Measurements from ENCODE around the gene TMEM183A. TPM values are rescaled to one million over a fixed set of nuclear protein-coding genes. Genes with fewer than 3 reads are reported as not detected.

The TMEM183A gene
- total and polyA plus RNA-seq, 7 donors = 71.7 to 108 (median 79.9) TPM

- WGBS, 2 donors = 11% methylated on average over 46 of the region's 46 CpGs
- Histone ChIP-seq H3K27me3 (peaks cover 0 to 3% (median 0%) of the 10 kb centered on the region in 3 donors), H3K9me3 (no peaks in the 10 kb centered on the region), H3K36me3 (peaks cover 3 to 23% (median 6%) of the 10 kb centered on the region in 4 donors), H3K4me1 (peaks cover 0 to 31% (median 18%) of the 10 kb centered on the region in 4 donors), H3K4me3 (peak overlapping the region; percentile 34 to 61 (median 50)), H3K27ac (peak overlapping the region in 3 of 4 donors; percentile 54 to 75 (median 68))
- intact Hi-C loops (cut with DNase I) = loop anchor here (5.0 kb wide), 1 partner anchor 65 kb away; no protein-coding TSS in a partner anchor
- TF ChIP-seq EP300 (IDR thresholded peaks at IDR 0.05) (no peak), POLR2A (IDR thresholded peaks at IDR 0.05) (no peak)
- DNase-seq = no peak
These were observed 19.8 kb downstream of the TMEM183A start for GRCh38 chr1:203026666-203027663.

DNA sequence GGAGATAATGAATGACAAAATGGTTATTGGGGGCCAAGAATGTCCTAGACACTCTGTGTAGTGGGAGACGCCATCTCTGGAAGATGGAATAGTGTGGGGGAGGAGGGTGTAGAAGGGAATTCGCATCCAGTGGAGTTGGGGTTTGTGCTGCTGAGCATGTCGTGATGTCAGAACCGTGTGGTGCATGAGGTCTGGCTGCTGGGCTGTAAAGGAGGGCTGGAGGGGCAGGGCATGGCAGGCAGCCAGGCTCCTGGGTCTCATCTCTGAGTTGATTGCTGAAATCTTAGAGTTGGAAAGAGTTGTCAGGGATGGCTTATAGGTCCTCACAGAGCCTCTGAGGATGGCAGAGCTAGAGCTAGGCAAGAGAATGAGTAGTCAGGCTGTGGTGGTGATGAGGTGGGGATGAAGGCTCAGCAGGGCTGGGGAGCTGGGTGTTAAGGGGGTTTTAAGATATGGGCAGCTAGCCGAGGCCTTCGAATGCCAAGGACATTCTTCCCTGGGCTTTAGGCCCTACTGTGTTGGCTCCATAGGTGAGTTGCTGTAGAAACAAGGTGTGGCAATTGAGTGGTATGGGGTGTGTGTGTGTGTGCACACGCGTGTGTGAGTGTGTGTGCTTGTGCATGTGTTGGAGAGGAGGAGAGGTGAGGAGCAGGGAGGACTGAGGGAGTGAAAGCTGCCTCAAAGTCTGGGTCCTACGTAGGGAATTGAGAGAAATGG is 21.1 kb downstream of the TMEM183A start:
- H3K36me3 ChIP-seq = peaks cover 0 to 16% (median 3%) of the 10 kb centered on the region in 4 donors
- DNase-seq = no peak
- TF ChIP-seq EP300 (IDR thresholded peaks at IDR 0.05) (no peak), CTCF (IDR thresholded peaks at IDR 0.05) (no peak), POLR2A (IDR thresholded peaks at IDR 0.05) (no peak), POLR2AphosphoS5 (IDR thresholded peaks at IDR 0.05) (no peak)
- H3K4me3 ChIP-seq = no peak overlapping the region
- H3K27me3 ChIP-seq = peaks cover 0 to 3% (median 0%) of the 10 kb centered on the region in 3 donors
- intact Hi-C loops (cut with DNase I) = loop anchor here (5.0 kb wide), 1 partner anchor 66 kb away; no protein-coding TSS in a partner anchor
- H3K4me1 ChIP-seq = peaks cover 0 to 31% (median 18%) of the 10 kb centered on the region in 4 donors
- H3K27ac ChIP-seq = peak overlapping the region in 2 of 4 donors; percentile 4 to 13
- WGBS, 2 donors = 76 to 85% methylated on average over 9 of the region's 9 CpGs
- no peaks in the 10 kb centered on the region for H3K9me3 ChIP-seq

- intact Hi-C loops (cut with DNase I) = loop anchor here (5.0 kb wide), 1 partner anchor 67 kb away; no protein-coding TSS in a partner anchor
- Histone ChIP-seq H3K27me3 (peaks cover 0 to 3% (median 0%) of the 10 kb centered on the region in 3 donors), H3K4me1 (peaks cover 0 to 31% (median 18%) of the 10 kb centered on the region in 4 donors), H3K27ac (peak overlapping the region in 2 of 4 donors; percentile 4 to 39), H3K4me3 (no peak overlapping the region), H3K36me3 (peaks cover 0 to 9% (median 1%) of the 10 kb centered on the region in 4 donors), H3K9me3 (no peaks in the 10 kb centered on the region)
- no peak for DNase-seq
- WGBS, 2 donors = 79 to 82% methylated on average over 13 of the region's 13 CpGs
- no peak for TF ChIP-seq CTCF (IDR thresholded peaks at IDR 0.05)
- TF ChIP-seq EP300 (IDR thresholded peaks at IDR 0.05) = no peak
- TF ChIP-seq POLR2A (IDR thresholded peaks at IDR 0.05) = no peak
- TF ChIP-seq POLR2AphosphoS5 (IDR thresholded peaks at IDR 0.05) = peak in 1 of 4 donors; percentile 28
These were observed 21.8 kb downstream of the TMEM183A start for GRCh38 chr1:203028784-203029553.

DNA sequence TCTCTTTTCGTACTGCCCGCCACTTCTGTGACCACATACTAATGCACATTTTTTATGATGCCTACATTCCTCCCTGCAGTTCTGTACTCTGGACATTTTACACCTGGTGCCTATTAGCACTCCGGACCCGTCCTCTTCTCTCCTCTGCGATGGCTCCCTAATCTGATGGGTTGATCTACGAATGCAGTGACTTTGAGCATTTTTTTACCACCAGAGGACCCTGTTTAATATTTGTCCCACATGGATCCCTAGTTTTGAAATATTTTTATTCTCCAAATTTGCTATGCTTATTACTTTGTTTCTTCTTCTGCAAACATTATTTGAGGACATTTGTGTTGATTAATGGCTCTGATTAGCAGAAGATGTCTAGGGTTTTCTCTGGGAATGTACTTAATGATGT is 24.3 kb downstream of the TMEM183A start:
- intact Hi-C loops (cut with DNase I) = no loop called here
- Histone ChIP-seq H3K4me1 (peaks cover 0 to 32% (median 17%) of the 10 kb centered on the region in 4 donors), H3K4me3 (no peak overlapping the region), H3K9me3 (no peaks in the 10 kb centered on the region), H3K36me3 (no peaks in the 10 kb centered on the region), H3K27me3 (peaks cover 0 to 3% (median 0%) of the 10 kb centered on the region in 3 donors), H3K27ac (no peak overlapping the region)
- WGBS, 2 donors = 81 to 82% methylated on average over 6 of the region's 6 CpGs
- DNase-seq = no peak
- TF ChIP-seq EP300 (IDR thresholded peaks at IDR 0.05) = no peak
- TF ChIP-seq CTCF (IDR thresholded peaks at IDR 0.05) = no peak
- TF ChIP-seq POLR2AphosphoS5 (IDR thresholded peaks at IDR 0.05) = no peak
- no peak for TF ChIP-seq POLR2A (IDR thresholded peaks at IDR 0.05)

All from sigmoid colon (tissue), 7 donors.